Measurements from ENCODE around the gene FAR1.

FAR1 gene

DNA sequence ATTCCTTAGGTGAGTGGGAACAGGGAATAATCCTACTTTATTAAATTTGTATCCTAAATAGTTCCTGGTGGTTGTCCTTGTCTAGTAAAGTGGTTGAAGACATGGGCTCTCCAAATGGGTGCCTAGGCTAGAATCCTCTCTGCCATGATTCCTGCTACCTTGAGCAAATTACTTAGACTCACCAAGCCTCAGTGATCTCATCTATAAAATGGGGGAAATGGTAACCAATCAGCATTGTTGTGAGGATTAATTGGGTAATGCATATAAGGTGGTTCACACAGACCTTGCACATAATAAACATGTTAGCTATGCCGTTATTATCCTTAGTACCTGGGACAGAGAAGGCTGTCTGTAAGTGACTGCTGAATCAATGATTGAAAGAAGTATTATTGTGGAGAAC, 109.9 kb downstream of the FAR1 start:
- DNase-seq: no peak
- H3K36me3 ChIP-seq: no peaks in the 10 kb centered on the region
- no peaks in the 10 kb centered on the region for H3K27me3 ChIP-seq
- no peak overlapping the region for H3K4me3 ChIP-seq (ENCODE audit: low read depth, low read length)
- no peaks in the 10 kb centered on the region for H3K9me3 ChIP-seq
- H3K4me1 ChIP-seq: no peaks in the 10 kb centered on the region
- no peak for TF ChIP-seq CTCF (IDR thresholded peaks at IDR 0.05; ENCODE audit: low read depth, low read length)

- no peaks in the 10 kb centered on the region for H3K4me1 ChIP-seq
- H3K9me3 ChIP-seq: no peaks in the 10 kb centered on the region
- no peak for TF ChIP-seq CTCF (IDR thresholded peaks at IDR 0.05; ENCODE audit: low read depth, low read length)
- H3K36me3 ChIP-seq: no peaks in the 10 kb centered on the region
- H3K27me3 ChIP-seq: no peaks in the 10 kb centered on the region
- no peak for DNase-seq
- no peak overlapping the region for H3K4me3 ChIP-seq (ENCODE audit: low read depth, low read length)
These were observed 112.7 kb downstream of the FAR1 start for GRCh38 chr11:13781153-13781552.

Measured in BE2C (cell line).